Esophagus muscularis mucosa (tissue), 4 donors: ENCODE measurements around the gene BTF3L4.

Experiments used
- CTCF ChIP-seq, 3 experiments: fragments of 200-600 bp in 2 of 3; fragments of 450-650 bp in 1 of 3; sonication (generic) in 2 of 3; IDR thresholded peaks; one replicate each; pipeline ENCODE4 v1.5.1; 2017 to 2019; ENCODE audit warnings: antibody characterized with exemption in 3 of 3, mild to moderate bottlenecking in 2 of 3, moderate library complexity in 1 of 3
- EP300 ChIP-seq: sonication (generic); formaldehyde crosslinking; IDR thresholded peaks from one replicate; pipeline ENCODE4 v1.6.1; 2017; ENCODE audit warnings: antibody characterized with exemption
- POLR2A ChIP-seq: fragments of 450-650 bp; IDR thresholded peaks from one replicate; pipeline ENCODE4 v1.6.1; 2017; ENCODE audit warnings: antibody characterized with exemption, moderate library complexity, mild to moderate bottlenecking, low read depth

GRCh38 chr1:52055066-52055865 is 829 bp upstream of the BTF3L4 start, which contains the start of gene TXNDC12:
- peak; percentile 61 for TF ChIP-seq POLR2A
- TF ChIP-seq CTCF (IDR thresholded peaks at IDR 0.05): no peak
- TF ChIP-seq EP300: no peak
